Measurements from ENCODE around the gene PARP2. TPM values are rescaled to one million over a fixed set of nuclear protein-coding genes. Genes with fewer than 3 reads are reported as not detected.
"Not testable (repeated sequence)": the region's sequence is repeated elsewhere in the genome, so short reads cannot be mapped to it uniquely, and the experiment has no call there.

Gene PARP2
- total RNA-seq, 1 donor from 2014 or later: 17.1 TPM

GRCh38 chr14:20334017-20334416 lies 9.4 kb upstream of the PARP2 start:
- Histone ChIP-seq H3K36me3 (no peaks in the 10 kb centered on the region), H3K4me1 (peaks cover 20% of the 10 kb centered on the region), H3K4me3 (no peak overlapping the region), H3K27ac (no peak overlapping the region), H3K27me3 (ENCODE audit: low read depth) (no peaks in the 10 kb centered on the region), H3K9me3 (no peaks in the 10 kb centered on the region)
- intact Hi-C loops (cut with DNase I): no loop called here
- no peak for ATAC-seq
- no peak for TF ChIP-seq CTCF (IDR thresholded peaks at IDR 0.05)
- DNase-seq: no peak

- H3K9me3 ChIP-seq; H3K4me3 ChIP-seq; intact Hi-C loops (cut with DNase I); H3K27me3 ChIP-seq (ENCODE audit: low read depth); ATAC-seq; DNase-seq; H3K27ac ChIP-seq: not testable (repeated sequence)
- peaks cover 12% of the 10 kb centered on the region for H3K36me3 ChIP-seq
- H3K4me1 ChIP-seq: peaks cover 11% of the 10 kb centered on the region
These were observed 2.4 kb upstream of the PARP2 start for GRCh38 chr14:20341032-20341431.

GRCh38 chr14:20341646-20342045 lies 1.8 kb upstream of the PARP2 start:
- Histone ChIP-seq H3K27ac (peak overlapping the region; percentile 94), H3K36me3 (peaks cover 18% of the 10 kb centered on the region), H3K9me3 (no peaks in the 10 kb centered on the region), H3K27me3 (ENCODE audit: low read depth) (no peaks in the 10 kb centered on the region), H3K4me3 (peak overlapping the region; percentile 60), H3K4me1 (peaks cover 11% of the 10 kb centered on the region)
- intact Hi-C loops (cut with DNase I): no loop called here
- DNase-seq (no peak), ATAC-seq (no peak)
- TF ChIP-seq CTCF (IDR thresholded peaks at IDR 0.05): no peak

GRCh38 chr14:20343862-20344220 lies 406 bp downstream of the PARP2 start:
- Histone ChIP-seq H3K27me3 (ENCODE audit: low read depth) (no peaks in the 10 kb centered on the region), H3K36me3 (peaks cover 36% of the 10 kb centered on the region), H3K27ac (peak overlapping the region; percentile 94), H3K9me3 (no peaks in the 10 kb centered on the region), H3K4me3 (peak overlapping the region; percentile 60), H3K4me1 (peaks cover 11% of the 10 kb centered on the region)
- no peak for DNase-seq
- intact Hi-C loops (cut with DNase I): no loop called here
- TF ChIP-seq CTCF (IDR thresholded peaks at IDR 0.05): no peak
- no peak for ATAC-seq

- DNase-seq: no peak
- no peak for TF ChIP-seq CTCF (IDR thresholded peaks at IDR 0.05)
- Histone ChIP-seq H3K27ac (no peak overlapping the region), H3K27me3 (ENCODE audit: low read depth) (no peaks in the 10 kb centered on the region), H3K9me3 (no peaks in the 10 kb centered on the region), H3K4me3 (no peak overlapping the region), H3K36me3 (peaks cover 52% of the 10 kb centered on the region), H3K4me1 (peaks cover 11% of the 10 kb centered on the region)
- intact Hi-C loops (cut with DNase I): no loop called here
- ATAC-seq: no peak
These were observed 1.9 kb downstream of the PARP2 start for GRCh38 chr14:20345366-20345765.

GRCh38 chr14:20346713-20347112 lies 3.3 kb downstream of the PARP2 start:
- Histone ChIP-seq H3K4me1 (peaks cover 11% of the 10 kb centered on the region), H3K4me3 (no peak overlapping the region), H3K9me3 (no peaks in the 10 kb centered on the region), H3K36me3 (peaks cover 65% of the 10 kb centered on the region), H3K27me3 (ENCODE audit: low read depth) (no peaks in the 10 kb centered on the region), H3K27ac (no peak overlapping the region)
- intact Hi-C loops (cut with DNase I): no loop called here
- ATAC-seq (no peak), DNase-seq (no peak)
- TF ChIP-seq CTCF (IDR thresholded peaks at IDR 0.05): no peak

Measured in lower lobe of right lung (tissue), 2 donors.